Measurements from ENCODE around the gene ABHD6. TPM values are rescaled to one million over a fixed set of nuclear protein-coding genes. Genes with fewer than 3 reads are reported as not detected.

The ABHD6 gene, protein sequence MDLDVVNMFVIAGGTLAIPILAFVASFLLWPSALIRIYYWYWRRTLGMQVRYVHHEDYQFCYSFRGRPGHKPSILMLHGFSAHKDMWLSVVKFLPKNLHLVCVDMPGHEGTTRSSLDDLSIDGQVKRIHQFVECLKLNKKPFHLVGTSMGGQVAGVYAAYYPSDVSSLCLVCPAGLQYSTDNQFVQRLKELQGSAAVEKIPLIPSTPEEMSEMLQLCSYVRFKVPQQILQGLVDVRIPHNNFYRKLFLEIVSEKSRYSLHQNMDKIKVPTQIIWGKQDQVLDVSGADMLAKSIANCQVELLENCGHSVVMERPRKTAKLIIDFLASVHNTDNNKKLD
- 7.1 and 11.2 TPM in 2 replicates for total RNA-seq

DNA sequence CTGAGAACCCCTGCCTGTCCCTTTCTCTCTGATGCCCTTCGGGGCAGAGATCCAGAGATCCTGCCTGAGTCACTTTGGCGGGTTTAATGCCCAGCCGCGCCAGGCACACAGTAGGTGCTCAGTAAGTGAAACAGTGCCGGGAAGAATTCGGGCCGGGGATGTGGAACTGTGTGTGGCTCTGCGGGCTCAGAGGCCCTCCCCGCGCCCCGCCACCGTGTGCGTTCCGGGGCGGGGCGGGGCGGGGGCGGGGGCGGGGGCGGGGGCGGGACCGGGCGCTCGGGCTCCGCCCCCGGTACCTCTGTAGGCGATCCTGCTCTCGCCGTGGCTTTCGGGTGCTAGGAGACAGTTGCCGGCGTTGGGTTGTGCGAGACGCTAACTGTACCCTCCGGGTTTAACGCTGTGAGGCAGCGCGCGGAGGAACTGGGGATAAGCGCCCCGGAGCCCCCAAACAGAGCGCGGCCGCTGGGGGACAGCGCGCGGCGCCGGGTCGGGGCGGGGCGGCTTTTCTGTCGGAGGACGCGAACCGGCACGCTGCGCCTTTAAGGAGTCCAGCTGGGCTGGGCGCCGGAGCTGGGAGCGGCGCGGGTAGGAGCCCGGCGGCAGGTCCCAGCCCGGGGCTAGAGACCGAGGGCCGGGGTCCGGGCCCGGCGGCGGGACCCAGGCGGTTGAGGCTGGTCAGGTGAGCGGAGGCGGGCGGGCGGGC, at the start of gene ABHD6:
TSS of gene ABHD6 (plus strand) at position 555 of the 703 bp plus-strand sequence. CDS start 18,795 bp downstream, outside the sequence.

DNA sequence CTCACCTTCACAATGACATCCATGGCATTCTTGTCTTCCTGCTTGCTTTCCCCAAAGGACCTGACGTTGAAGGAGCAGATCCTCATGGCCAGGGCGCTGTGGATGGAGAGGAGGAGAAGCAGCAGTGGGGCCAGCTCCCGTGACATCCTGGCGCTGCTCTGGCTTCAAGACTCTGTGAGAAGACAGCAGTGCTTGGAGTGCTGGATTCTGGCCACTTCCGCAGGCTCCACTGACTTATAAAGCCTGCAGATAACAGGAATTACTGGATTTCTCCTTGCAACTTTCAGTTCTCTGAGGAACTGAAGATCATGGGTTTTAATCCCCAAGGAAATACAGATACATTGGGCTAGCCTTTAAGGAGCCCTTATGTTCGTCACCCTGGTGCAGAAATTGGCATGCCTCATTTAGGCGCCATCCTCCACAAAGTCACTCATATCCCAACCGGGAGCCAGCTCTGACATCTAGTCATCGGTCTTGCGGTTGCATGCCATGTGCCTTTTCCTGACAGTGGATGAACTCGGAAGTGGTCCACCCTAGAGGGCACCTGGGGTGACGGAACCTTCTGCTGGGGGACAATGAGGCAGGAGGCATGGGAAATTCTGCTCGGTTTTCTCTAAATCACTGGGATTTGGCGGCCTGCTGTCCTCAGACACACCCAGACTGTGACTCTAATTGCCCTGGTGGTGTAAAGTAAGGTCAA, 26.7 kb upstream of the ABHD6 start, which contains the start of gene DNASE1L3:
TSS of gene DNASE1L3 (minus strand) at position 212 of the 700 bp plus-strand sequence. CDS start at position 146, 66 bp downstream.

DNA sequence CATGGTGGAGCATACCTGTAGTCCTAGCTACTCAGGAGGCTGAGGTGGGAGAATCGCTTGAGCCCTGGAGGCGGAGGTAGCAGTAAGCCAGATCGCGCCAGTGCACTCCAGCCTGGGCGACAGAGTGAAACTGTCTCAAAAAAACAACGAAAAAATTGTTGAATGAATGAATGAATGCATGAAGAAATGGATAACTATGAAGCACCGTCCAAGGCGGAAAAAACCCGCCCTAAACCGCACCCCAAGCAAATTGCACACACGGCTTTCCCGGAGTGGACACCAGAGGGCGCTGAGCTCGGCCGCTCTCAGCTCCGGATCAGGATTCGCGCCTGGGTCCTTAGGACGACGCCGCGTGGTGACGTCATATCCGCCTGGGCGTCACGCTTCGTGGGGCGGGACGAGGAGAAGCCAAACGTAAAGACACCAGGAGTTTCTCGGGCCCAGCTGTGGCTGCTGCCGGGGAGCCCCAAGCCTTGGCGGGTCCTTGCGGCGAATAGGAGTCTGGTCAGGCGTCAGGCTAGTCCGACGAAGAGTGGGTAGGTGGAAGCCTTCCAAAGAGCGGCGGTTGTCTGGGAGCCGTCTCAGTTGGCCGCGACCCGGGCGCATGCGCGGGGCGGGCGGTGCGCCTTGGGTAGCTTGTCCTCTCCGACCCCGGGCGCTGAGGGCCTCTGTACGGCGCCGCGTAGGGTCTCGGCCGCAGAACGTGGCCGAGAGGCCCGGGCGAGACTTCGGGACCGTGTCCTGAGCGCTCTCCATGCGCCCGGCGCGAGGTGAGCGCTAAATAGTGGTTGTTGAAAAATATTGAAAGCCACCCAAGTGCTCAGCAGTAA, 68.5 kb downstream of the ABHD6 start, which contains the start of the genes HTD2 and RPP14:
TSS of gene HTD2 (plus strand) at position 639 of the 830 bp plus-strand sequence. CDS start 11,094 bp downstream, outside the sequence.
TSS of gene RPP14 (plus strand) at position 364 of the 830 bp plus-strand sequence. CDS start 4,085 bp downstream, outside the sequence.

DNA sequence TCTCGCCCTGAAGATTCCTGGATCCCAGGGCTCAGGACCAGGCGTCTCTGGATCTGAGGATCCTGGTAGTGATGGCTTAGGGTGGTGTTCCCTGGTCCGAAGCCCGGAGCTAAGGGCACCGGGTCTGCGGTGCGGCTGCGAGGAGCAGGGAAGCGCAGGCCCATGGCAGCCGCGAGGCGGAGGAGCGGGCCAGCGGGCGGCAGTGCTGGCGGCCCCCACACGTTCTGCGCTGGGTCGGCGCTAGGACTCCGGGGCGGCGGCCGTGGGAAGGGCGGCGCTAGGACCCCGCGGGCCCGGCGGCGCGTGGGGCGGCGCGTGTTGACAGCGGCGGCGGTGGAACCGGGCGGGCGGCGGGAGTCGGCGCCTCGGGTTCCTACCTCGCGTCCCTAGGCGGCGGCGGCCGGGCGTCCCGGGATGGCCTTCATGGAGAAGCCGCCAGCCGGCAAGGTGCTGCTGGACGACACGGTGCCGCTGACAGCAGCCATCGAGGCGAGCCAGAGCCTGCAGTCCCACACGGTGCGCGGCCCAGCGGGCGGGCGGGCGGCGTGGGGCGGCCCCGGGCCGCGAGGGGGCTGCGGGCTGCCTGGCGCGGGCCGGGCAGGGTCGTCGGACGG, 95.1 kb downstream of the ABHD6 start, which contains the start of gene PXK:
TSS of gene PXK (plus strand) at position 318 of the 614 bp plus-strand sequence. CDS start at position 415, 97 bp downstream.

Other genes with a start within 250 kb of the ABHD6 start
- gene FLNB, start 229.4 kb upstream of the ABHD6 start, total RNA-seq: 582 and 665 TPM in 2 replicates
- under 0.01 TPM in 1 of 2 replicates, not detected in the other for gene DNASE1L3, start 26.8 kb upstream of the ABHD6 start, total RNA-seq
- gene RPP14, start 68.5 kb downstream of the ABHD6 start, total RNA-seq: 14.4 and 17.5 TPM in 2 replicates
- gene HTD2, start 68.7 kb downstream of the ABHD6 start, total RNA-seq: 6.5 and 14.6 TPM in 2 replicates
- gene PXK, start 95.1 kb downstream of the ABHD6 start, total RNA-seq: 11.7 and 14.7 TPM in 2 replicates
- 82.1 and 99.7 TPM in 2 replicates for gene PDHB, start 196.0 kb downstream of the ABHD6 start, total RNA-seq

Measured in epithelial cell of umbilical artery (primary cell).